Sigmoid colon (tissue), 7 donors: Measurements from ENCODE around the gene CFAP20. TPM values are rescaled to one million over a fixed set of nuclear protein-coding genes. Genes with fewer than 3 reads are reported as not detected.

ENCODE experiments used
- polyA plus RNA-seq, 3 donors: library from polyadenylated mRNA; stranded (reverse); fragments of 200-250 nt; gene quantifications; one replicate each; pipeline ENCODE4 v1.2.3, GENCODE V29; 2013
- small RNA-seq, 3 donors: library from RNA; depleted of rRNA; stranded (forward); fragments of <200 nt; gene quantifications; one replicate each; pipeline ENCODE3, GENCODE V24; 2016
- total RNA-seq, 4 donors: library from RNA; depleted of rRNA; stranded (reverse); fragments of >200 nt; gene quantifications; one replicate each; pipeline ENCODE4 v1.1.0, GENCODE V29; 2016
- donor health status: healthy with polysubstance abuse.
- donor health status: Bipolar disorder and iron deficiency.
- donor health status: healthy.

Gene CFAP20
- total and polyA plus RNA-seq, 7 donors: 11.9 to 42.5 (median 28.3) TPM

Small RNA genes lying within 50 kb of the gene (small RNA-seq; reads per million reads assigned to genes)
- 0 reads per million in 3 donors for gene RF00019

Other genes with a start within 250 kb of the CFAP20 start
- gene CNGB1, start 158.3 kb downstream of the CFAP20 start, total RNA-seq: 10 to 100 TPM in 1 of 4 donors, 1 to 10 TPM in 1, under 1 TPM in 1, not detected in 1; 0.71 to 13.0 (median 2.0) TPM
- gene CNGB1, start 158.3 kb downstream of the CFAP20 start, polyA plus RNA-seq: under 1 TPM in 1 of 3 donors, not detected in 2; 0.70 TPM
- 1 to 10 TPM; 4.1 to 5.7 (median 4.9) TPM for gene ZNF319, start 128.7 kb downstream of the CFAP20 start, total RNA-seq
- gene ZNF319, start 128.7 kb downstream of the CFAP20 start, polyA plus RNA-seq: 1 to 10 TPM; 1.2 to 5.7 (median 1.2) TPM
- gene USB1, start 128.0 kb downstream of the CFAP20 start, total RNA-seq: 10 to 100 TPM; 19.9 to 44.9 (median 34.9) TPM
- gene USB1, start 128.0 kb downstream of the CFAP20 start, polyA plus RNA-seq: 10 to 100 TPM; 31.1 to 39.1 (median 36.6) TPM
- gene MMP15, start 103.6 kb downstream of the CFAP20 start, total RNA-seq: 10 to 100 TPM in 1 of 4 donors, 1 to 10 TPM in 3; 2.3 to 10.5 (median 5.1) TPM
- gene MMP15, start 103.6 kb downstream of the CFAP20 start, polyA plus RNA-seq: 10 to 100 TPM; 10.8 to 54.0 (median 13.4) TPM
- gene CSNK2A2, start 68.7 kb upstream of the CFAP20 start, total RNA-seq: 10 to 100 TPM; 29.5 to 79.8 (median 33.0) TPM
- 10 to 100 TPM; 14.1 to 26.2 (median 21.0) TPM for gene CSNK2A2, start 68.7 kb upstream of the CFAP20 start, polyA plus RNA-seq
- not detected for gene PRSS54, start 165.6 kb upstream of the CFAP20 start, total RNA-seq
- gene PRSS54, start 165.6 kb upstream of the CFAP20 start, polyA plus RNA-seq: not detected